ENCODE data around the gene GLYATL3.

Gene GLYATL3

DNA sequence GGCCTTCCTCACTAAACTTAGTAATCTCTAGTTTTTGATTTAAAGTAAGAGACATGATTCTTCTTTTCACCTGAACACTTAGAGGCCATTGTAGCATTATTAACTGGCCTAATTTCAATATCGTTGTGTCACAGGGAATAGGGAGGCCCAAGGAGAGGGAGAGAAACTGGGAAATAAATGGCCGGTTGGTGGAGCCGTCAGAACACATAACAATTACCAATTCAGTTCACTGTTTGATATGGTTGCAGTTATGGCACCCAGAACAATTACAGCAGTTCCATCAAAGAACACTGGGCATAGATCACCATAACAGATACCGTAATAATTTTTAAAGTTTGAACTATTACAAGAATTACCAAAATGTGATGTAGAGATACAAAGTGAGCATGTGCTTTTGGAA lies 9.1 kb upstream of the GLYATL3 start:
- no peak for DNase-seq (ENCODE audit: low read depth)
- H3K4me3 ChIP-seq (ENCODE audit: low read depth, low read length) = no peak overlapping the region
- TF ChIP-seq, protein P1, sequence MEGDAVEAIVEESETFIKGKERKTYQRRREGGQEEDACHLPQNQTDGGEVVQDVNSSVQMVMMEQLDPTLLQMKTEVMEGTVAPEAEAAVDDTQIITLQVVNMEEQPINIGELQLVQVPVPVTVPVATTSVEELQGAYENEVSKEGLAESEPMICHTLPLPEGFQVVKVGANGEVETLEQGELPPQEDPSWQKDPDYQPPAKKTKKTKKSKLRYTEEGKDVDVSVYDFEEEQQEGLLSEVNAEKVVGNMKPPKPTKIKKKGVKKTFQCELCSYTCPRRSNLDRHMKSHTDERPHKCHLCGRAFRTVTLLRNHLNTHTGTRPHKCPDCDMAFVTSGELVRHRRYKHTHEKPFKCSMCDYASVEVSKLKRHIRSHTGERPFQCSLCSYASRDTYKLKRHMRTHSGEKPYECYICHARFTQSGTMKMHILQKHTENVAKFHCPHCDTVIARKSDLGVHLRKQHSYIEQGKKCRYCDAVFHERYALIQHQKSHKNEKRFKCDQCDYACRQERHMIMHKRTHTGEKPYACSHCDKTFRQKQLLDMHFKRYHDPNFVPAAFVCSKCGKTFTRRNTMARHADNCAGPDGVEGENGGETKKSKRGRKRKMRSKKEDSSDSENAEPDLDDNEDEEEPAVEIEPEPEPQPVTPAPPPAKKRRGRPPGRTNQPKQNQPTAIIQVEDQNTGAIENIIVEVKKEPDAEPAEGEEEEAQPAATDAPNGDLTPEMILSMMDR (IDR thresholded peaks at IDR 0.05; ENCODE audit: control insufficient read depth, extremely low read depth, insufficient read depth) = no peak

DNA sequence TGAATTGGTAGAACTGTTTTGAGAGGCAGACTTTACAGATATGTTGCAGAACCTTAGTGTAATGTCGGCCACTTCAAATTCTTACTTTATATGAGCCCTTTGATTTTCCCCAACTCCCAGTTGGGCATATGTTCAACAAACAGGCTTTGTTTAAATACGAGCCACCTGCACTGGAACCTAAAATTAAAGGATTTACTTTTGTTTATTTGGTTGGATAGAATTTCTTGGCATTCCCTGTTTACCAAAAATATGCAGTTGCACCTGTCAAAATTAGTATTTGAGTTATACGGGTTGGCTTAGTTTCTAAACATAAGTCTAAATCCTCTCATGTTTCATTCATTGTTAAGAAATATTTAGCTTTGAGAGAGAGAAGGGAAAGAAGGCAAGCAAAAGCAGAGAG lies 2.4 kb upstream of the GLYATL3 start:
- H3K4me3 ChIP-seq (ENCODE audit: low read depth, low read length) = no peak overlapping the region
- TF ChIP-seq, protein P1 (IDR thresholded peaks at IDR 0.05; ENCODE audit: control insufficient read depth, extremely low read depth, insufficient read depth) = no peak
- DNase-seq (ENCODE audit: low read depth) = no peak

DNA sequence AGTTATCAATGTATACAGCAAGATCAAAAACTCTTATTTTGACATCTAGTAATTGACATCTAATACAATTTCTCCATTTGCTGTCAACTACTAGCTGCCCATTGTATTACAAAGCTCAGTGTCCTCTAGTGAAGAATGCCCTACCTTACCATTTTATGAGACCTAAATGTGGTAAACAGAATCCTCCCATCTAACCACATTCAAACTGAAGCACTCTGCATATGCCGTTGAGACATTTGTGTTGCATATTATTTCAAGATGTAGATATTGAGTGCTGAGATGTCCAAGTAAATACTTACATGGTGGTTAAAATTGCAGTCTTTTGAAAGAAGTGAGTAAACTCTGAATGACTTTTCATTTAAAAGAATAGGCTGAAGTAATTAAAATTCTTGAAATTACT lies 597 bp upstream of the GLYATL3 start:
- TF ChIP-seq, protein P1 (IDR thresholded peaks at IDR 0.05; ENCODE audit: control insufficient read depth, extremely low read depth, insufficient read depth) = no peak
- H3K4me3 ChIP-seq (ENCODE audit: low read depth, low read length) = no peak overlapping the region
- no peak for DNase-seq (ENCODE audit: low read depth)

DNA sequence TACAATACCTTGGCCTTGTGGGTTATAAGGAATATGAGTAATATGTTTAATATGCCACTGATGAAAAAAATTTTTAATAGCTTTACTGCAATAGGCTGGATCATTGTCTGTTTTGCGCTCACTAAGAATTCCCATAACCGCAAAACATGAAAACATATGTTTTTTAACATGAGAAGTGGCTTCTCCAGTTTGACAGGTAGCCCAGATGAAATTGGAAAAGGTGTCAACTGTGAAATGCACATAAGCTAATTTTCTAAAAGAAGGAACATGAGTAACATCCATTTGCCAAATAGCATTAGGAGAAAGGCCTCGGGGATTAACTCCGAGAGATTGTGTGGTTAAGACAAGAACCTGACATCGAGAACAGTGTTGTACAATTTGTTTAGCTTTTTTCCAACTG lies 4.9 kb downstream of the GLYATL3 start:
- DNase-seq (ENCODE audit: low read depth) = no peak
- H3K4me3 ChIP-seq (ENCODE audit: low read depth, low read length) = no peak overlapping the region
- TF ChIP-seq, protein P1 (IDR thresholded peaks at IDR 0.05; ENCODE audit: control insufficient read depth, extremely low read depth, insufficient read depth) = no peak

DNA sequence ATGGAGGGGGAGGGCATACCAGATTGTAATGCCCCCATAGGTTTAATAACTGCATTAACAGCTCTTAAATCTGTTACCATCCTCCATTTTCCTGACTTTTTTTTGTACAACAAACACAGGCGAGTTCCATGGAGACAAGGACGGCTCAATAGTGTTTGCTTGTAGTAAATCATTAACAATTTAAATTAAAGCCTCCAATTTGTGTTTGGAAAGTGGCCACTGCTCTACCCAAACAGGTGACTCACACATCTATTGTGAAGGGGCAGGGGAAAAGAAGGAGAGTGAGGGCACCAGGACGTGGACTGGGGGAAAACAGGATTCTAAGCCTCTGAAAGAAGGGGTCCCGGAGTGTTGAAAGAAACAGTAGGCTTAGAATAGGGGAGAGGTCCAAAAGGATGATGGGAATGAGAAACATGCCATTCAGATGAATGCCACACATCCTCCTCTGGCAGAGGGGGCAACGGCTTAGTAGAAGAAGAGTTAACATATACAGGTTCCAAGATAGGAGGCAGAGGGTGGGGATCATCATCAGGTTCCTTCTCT lies 6.9 kb downstream of the GLYATL3 start:
- TF ChIP-seq, protein P1 (IDR thresholded peaks at IDR 0.05; ENCODE audit: control insufficient read depth, extremely low read depth, insufficient read depth) = no peak
- H3K4me3 ChIP-seq (ENCODE audit: low read depth, low read length) = no peak overlapping the region
- DNase-seq (ENCODE audit: low read depth) = no peak

DNA sequence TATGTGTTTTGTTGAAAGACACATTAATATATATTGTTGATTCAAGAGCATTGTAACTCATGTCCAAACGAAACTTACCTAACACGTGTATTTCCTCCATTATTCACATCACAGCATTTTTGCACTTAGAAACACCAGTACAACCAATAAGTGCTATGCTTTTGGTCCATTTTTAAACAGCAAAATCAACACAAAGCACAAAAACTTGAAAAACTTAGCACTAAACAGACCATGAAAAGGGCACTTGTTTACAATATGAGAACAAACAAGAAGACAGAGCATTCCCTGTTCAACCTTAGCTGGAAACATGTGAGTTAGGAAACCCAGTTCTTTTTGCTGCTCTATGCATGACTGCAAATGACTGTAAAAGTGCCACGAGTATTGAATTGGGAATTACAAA lies 9.6 kb downstream of the GLYATL3 start:
- TF ChIP-seq, protein P1 (IDR thresholded peaks at IDR 0.05; ENCODE audit: control insufficient read depth, extremely low read depth, insufficient read depth) = no peak
- H3K4me3 ChIP-seq (ENCODE audit: low read depth, low read length) = no peak overlapping the region
- DNase-seq (ENCODE audit: low read depth) = no peak
